Measurements from ENCODE around the gene FBXL19.
A peak's percentile ranks its signal among the peaks of the same experiment; 100 is the strongest.

Gene FBXL19

DNA sequence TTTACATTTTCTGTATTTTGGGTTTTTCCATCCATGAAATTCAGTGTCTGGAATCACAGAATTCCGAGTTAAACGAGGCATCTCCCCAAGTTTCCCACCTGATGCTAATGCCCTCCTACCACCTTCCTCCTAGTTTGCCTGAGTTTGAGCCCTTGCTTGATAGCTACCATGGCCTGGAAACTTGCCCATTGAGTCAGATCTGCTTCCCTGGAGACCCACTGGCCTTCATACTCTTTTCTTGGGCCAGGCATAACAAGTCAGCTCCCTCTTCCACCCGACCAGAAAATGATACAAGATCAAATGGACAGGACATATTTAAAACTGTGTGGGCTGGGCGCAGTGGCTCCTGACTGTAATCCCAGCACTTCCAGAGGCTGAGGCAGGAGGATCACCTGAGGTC is 44.4 kb downstream of the FBXL19 start:
- no peak for DNase-seq

DNA sequence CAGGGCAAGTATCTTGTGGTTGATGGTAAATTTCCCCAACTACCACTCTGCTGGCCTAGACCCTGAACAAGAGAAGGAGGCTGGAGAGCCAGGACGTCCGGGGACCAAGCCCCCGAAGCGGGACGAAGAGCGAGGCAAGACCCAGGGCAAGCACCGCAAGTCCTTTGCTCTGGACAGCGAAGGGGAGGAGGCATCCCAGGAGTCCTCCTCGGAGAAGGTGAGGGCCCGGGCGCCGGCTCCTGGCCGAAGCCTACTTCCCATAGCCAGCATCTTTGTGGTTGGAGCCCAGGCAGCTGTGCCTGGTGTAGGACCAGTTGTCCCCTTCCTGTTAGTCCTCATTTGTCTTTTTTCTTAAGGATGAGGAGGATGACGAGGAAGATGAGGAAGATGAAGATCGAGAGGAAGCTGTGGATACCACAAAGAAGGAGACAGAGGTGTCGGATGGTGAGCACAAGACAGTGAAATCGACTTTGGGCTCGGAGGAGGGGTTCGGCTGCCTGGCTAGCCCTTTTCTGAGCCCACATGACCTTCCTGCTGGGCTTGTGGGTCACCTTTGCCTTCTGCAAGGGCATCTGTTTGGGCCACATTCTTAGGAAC is 46.0 kb downstream of the FBXL19 start:
- no peak for DNase-seq

DNA sequence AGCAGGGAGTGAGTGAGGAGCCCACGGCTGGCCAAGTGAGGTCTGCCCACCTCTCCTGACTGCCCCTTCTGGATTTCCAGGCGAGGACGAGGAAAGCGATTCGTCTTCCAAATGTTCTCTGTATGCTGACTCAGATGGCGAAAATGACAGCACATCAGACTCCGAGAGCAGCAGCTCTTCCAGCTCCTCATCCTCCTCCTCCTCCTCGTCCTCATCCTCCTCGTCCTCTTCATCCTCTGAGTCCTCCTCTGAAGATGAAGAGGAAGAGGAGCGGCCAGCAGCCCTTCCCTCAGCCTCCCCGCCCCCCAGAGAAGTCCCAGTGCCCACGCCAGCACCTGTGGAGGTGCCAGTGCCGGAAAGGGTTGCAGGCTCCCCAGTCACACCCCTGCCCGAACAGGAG is 47.9 kb downstream of the FBXL19 start:
- DNase-seq: no peak

DNA sequence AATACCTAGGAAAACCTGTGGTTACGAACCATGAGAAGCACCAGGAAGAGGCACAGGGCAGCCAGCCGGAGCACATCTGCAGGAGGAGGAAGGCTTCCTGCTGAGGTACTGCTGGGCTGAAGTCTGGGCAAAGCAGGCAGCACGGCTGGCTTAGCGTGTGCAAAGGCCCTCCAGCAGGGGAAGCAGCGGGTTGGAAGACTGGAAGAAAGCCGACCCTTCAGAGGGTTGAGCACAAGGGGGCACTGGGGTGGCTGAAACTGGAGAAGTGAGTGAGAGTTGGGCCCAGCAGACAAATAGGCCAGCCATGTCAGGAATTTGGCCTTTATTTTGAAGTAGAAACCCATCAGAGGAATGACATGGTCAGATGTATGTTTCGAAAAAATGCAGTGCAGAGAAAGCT is 49.5 kb downstream of the FBXL19 start:
- no peak for DNase-seq

DNA sequence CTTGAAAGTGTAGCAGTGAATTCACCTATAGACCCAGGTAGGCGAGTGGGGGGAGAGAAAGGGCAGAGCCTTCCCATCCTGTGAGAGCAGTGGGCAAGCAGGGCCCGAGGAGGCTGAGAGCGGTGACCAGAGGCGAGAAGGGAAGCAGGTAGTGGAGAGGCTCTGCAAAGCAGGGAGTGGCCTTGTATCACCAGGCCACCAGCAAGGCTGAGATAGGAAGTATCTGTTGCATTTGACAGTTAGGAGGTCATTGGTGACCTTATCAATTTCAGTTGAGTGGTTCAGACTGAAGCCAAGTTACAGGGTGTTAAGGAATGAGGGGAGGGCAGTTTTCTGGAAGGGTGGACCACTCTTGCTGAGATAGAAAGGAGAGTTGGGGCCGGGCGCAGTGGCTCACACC is 51.0 kb downstream of the FBXL19 start:
- DNase-seq: no peak

DNA sequence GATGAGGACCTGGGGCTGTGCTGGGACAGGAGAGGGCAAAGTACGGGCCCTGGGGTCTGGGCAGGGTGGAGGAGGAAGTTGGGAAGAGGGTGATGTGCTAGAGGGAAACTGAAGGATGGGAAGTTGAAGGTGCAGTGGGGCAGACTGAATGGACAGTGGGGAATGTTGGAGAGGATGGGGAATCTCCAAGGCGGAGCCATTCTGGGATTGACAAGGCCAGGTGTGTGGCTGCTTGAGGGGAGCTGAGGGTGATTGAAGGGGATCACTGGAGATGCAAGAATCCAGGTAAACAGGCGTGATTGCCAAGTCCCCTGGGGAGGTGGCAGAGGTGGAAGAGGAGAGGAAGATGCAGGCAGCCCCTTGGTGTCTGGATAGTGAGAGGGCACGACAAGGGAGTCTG is 53.1 kb downstream of the FBXL19 start:
- DNase-seq: no peak

DNA sequence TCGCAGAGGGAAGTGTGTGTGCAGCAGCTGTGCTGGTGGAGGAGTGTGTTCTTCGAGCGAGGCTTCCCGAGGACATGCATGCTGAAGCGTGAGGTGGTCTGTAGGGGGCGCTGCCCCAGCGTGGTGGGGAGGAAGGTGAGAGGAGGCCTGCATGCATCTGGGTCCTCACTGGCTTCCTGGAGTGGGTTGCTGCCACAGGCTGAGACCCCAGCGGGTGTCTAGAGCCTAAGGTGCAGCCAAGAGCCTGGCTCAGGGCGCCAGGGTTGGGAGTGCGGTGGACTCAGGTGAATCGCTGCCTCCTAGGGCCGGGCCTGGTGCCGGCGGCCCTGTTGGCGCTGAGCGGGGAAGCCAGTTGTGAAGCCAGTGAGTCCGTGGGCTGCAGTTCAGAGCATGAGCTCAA is 54.1 kb downstream of the FBXL19 start:
- DNase-seq: no peak

DNA sequence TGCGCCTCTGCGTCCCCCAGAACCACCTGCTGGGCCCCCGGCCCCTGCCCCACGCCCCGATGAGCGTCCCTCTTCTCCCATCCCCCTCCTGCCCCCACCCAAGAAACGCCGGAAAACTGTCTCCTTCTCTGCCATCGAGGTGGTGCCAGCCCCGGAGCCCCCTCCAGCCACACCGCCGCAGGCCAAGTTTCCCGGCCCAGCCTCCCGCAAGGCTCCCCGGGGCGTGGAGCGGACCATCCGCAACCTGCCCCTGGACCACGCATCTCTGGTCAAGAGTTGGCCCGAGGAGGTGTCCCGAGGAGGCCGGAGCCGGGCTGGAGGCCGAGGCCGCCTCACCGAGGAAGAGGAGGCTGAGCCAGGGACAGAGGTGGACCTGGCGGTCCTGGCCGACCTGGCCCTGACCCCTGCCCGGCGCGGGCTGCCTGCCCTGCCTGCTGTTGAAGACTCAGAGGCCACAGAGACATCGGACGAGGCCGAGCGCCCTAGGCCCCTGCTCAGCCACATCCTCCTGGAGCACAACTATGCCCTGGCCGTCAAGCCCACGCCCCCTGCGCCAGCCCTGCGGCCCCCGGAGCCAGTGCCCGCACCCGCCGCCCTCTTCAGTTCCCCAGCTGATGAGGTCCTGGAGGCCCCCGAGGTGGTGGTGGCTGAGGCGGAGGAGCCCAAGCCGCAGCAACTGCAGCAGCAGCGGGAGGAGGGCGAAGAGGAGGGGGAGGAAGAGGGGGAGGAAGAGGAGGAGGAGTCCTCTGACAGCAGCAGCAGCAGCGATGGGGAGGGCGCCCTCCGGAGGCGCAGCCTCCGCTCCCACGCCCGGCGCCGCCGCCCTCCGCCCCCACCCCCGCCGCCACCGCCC is 56.0 kb downstream of the FBXL19 start:
- DNase-seq: no peak

DNA sequence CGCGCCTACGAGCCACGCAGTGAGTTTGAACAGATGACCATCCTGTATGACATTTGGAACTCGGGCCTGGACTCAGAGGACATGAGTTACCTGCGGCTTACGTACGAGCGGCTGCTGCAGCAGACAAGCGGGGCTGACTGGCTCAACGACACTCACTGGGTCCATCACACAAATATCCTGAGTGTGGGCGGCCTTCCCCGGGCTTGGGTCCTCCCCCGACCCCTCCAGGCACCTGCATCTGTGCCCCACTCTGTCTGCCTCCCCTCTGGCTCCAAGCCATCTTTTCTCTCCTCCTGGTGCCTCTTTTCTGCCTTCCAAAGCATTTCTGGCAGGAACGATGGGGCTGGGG is 56.6 kb downstream of the FBXL19 start:
- DNase-seq: no peak

DNA sequence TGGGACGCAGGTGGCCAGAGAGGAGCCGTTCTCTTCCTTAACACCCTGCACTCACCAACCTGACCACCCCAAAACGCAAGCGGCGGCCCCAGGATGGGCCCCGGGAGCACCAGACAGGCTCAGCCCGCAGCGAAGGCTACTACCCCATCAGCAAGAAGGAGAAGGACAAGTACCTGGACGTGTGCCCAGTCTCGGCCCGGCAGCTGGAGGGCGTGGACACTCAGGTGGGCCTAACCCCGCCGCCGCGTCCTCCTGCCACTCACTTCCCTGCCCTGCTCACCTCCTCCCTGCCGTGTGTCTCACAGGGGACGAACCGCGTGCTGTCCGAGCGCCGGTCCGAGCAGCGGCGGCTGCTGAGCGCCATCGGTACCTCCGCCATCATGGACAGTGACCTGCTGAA is 57.1 kb downstream of the FBXL19 start:
- DNase-seq: no peak

DNA sequence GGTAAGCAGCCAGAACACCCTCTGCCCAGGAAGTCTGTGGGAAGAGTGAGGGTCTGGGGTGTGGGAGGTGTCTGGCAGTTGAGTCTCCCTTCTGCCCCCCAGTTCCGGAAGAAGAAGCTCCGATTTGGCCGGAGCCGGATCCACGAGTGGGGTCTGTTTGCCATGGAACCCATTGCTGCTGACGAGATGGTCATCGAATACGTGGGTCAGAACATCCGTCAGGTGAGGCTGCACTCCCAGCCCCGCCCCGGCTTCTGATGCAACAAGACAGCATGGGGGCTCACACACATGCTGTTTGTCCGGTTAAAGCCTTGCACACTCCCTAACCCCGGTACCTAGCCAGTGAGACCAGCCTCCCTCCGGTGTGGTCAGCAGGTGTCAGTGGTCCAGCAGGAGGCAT is 57.6 kb downstream of the FBXL19 start:
- no peak for DNase-seq

DNA sequence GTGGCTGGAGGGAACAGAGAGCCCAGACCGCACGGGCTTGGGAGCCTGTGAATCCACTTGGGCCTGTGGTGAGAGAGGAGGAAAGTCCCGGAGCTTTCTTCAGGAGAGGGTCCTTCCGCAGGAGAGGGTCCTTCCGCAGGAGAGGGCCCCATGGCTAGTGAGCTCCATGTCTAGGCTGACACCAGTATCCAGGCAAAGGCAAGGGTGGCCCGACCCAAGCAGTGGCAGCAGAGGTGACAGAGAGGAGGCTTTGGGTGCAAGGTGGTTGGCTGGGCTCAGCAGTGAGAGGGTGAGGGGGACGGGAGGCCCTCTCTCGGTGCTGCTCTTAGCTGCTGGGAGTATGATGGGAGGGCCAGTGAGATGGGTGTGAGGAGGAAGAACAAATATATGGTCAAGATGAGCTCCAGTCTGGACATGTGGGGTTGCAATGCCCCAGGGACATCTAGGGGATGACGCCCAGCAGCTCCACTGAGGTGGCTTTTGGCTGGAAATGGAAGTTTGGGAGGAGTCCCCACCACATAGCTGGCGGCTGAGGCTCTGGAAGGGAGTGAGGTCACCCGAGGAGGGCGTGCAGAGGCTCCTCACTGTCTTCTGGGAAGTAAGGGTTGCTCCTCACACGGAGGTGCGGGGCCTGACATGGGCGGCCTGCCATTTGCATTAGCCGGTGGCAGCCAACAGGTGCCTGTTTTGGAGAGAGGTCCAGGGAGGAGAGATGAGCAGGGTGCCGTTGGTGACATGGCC is 59.3 kb downstream of the FBXL19 start:
- peak; percentile 67 for DNase-seq

DNA sequence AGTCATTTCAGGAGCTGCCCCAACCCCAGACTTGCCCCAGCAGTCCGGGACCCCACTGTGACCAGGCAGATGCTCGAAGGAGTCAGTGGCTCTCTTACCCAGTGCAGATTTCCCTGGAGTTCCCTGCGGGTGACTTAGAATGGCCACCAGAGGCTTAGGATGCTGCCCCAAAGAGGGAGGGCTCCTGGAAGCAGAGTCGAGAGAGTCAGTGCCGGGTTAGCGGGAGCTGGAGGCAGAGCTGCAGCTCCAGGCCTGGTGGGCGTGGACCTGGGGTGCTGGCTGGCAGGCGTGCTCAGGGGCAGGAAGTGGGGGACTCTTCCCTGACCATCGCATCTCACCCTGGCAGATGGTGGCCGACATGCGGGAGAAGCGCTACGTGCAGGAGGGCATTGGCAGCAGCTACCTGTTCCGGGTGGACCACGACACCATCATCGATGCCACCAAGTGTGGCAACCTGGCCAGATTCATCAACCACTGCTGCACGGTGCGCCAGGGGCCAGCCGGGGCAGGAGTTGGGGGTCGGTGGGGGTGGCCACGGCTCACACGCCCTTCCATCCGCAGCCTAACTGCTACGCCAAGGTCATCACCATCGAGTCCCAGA is 60.0 kb downstream of the FBXL19 start:
- DNase-seq: no peak

DNA sequence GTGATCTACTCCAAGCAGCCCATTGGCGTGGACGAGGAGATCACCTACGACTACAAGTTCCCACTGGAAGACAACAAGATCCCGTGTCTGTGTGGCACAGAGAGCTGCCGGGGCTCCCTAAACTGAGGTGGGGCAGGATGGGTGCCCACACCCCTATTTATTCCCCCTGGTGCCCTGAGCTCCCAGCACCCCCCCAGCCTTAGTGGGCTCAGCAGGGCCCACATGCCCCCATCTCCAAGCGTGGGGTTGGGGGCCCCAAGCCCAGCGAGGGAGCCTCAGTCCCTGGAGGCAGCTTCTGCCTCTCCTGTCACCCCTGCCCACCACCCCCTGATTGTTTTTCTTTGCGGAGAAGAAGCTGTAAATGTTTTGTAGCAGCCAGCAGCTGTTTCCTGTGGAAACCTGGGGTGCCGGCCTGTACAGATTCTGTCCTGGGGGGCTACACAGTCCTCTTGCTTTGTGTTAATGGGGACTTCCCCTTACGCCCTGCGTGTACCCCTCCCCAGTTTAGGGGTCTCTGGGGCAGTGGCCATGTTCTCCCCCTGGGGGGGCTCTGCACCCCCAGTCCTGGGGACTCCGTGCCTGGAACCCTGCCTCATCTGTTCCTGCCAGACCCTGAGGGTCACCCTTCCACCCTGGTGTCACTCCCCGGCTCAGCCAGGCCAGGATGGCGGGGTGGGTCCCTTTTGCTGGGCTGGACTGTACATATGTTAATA is 60.7 kb downstream of the FBXL19 start:
- DNase-seq: no peak

DNA sequence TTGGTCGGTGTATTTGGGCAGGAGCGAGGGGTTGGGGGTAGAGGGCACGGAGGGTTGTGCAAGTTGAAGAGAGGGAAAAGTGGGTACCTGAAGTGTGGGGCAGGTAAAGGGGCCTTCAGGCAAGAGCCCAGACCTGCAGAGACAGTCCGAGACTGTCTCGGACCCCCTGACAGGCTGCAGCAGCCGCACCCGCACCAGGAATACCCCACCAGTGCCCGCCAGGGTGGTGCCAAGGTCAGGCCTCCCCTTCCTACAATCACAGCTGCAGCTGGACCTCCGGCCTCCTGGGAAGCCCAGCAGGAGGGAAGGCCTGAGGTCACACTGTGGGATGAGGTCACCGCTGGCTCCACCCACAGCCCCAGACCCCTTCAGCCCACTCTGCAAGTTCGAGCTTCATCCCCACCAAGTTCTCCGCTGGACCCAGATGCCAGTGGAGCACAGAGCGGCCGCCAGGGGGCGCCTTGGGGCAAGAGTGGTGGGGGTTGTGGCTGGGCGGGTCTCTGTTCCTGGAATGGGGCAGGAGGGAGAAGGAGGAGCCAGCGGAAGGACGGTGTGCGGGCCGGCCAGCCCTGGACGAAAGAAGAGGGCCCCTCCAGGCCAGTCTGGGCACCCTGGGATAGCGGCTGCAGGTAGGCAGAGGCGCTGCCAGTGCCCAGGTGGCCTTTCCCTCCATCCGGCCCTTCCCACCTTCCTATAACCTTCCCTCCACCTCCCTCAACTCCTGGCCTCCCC is 61.5 kb downstream of the FBXL19 start, which contains the start of gene HSD3B7:
HSD3B7 (plus strand) TSS at position 539 of the 732 bp plus-strand sequence. CDS start 452 bp downstream, outside the sequence.
- peak; percentile 93 for DNase-seq

DNA sequence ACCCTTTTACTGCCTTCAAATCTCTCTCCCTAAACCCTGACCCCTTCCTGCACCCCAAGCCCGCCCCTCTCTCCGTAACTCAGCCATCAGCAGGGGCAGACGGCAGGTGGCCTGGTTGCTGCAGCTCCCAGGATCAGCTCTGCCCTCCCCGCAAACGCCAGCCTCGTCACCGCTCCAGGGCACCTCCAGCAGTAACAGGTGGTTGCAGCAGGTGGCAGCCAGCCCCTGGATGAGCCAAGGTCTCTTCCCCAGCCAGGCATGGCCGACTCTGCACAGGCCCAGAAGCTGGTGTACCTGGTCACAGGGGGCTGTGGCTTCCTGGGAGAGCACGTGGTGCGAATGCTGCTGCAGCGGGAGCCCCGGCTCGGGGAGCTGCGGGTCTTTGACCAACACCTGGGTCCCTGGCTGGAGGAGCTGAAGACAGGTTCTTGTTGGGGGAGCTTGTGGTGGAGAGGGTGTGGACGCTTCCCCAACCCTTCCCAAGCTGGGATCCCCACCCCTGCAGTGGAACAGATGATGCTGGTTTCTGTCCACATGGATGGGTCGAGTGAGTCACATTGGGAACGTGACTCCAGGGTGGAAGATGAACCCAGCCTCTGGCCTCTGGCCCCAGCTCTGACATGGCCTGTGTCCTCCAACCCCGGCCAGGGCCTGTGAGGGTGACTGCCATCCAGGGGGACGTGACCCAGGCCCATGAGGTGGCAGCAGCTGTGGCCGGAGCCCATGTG is 62.2 kb downstream of the FBXL19 start:
- peak; percentile 48 for DNase-seq

DNA sequence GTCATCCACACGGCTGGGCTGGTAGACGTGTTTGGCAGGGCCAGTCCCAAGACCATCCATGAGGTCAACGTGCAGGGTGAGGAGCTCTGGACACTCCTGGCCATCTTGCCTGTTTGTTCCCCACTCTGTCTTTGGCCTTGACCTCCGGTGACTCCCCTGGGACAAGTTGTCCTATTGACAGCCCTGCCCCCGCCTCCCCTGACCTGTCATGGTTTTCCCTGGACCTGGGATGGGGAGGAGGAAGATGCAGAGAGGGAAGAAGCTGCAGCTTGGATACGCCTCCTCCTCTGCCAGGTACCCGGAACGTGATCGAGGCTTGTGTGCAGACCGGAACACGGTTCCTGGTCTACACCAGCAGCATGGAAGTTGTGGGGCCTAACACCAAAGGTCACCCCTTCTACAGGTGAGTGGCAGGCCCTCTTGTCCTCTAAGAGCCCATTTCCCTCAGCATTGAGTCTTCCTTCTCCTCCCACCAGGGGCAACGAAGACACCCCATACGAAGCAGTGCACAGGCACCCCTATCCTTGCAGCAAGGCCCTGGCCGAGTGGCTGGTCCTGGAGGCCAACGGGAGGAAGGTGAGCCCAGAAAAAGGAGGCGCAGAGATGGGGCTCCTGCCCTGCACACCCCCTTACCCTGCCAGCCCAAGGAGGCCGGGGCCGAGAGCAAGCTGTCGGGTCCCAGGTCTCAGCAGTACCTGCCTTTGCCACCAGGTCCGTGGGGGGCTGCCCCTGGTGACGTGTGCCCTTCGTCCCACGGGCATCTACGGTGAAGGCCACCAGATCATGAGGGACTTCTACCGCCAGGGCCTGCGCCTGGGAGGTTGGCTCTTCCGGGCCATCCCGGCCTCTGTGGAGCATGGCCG is 63.0 kb downstream of the FBXL19 start:
- no peak for DNase-seq

DNA sequence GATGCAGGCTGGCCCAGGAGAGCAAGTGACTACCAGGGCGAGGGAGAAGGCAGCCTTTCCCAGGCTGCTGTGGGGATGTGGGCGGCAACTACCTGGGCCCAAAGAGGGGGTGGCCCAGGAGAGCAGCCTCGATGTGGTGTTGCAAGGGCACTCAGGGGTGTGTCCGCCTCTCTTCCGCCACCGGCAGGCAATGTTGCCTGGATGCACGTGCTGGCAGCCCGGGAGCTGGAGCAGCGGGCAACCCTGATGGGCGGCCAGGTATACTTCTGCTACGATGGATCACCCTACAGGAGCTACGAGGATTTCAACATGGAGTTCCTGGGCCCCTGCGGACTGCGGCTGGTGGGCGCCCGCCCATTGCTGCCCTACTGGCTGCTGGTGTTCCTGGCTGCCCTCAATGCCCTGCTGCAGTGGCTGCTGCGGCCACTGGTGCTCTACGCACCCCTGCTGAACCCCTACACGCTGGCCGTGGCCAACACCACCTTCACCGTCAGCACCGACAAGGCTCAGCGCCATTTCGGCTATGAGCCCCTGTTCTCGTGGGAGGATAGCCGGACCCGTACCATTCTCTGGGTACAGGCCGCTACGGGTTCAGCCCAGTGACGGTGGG is 64.3 kb downstream of the FBXL19 start:
- DNase-seq: no peak

DNA sequence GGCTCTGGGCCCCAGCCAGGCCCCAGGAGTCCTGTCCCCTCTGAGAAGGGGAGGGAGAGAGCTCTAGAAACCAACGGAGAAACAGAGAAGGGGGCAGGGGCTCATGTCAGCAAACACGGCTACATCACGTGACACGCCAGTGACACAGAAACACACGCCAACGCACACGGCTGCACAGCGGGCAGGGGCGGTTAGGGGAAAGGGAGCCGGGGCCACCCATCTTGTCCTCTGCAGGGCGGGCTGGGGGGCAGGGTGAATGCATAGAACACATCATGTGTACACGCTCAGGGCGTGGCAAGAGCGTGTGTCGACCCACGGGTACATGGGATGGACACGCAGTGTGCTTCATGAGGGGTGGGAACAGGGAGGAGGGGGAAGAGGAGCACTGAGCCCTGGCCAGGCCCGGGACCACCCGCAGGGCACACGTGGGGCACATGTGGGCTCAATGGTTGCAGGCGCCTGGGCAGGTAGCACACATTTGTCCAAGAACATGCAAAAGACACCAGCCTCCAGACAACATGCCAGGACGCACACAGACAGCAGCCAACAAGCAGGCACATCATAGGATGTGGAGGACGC is 66.2 kb downstream of the FBXL19 start:
- DNase-seq: no peak

DNA sequence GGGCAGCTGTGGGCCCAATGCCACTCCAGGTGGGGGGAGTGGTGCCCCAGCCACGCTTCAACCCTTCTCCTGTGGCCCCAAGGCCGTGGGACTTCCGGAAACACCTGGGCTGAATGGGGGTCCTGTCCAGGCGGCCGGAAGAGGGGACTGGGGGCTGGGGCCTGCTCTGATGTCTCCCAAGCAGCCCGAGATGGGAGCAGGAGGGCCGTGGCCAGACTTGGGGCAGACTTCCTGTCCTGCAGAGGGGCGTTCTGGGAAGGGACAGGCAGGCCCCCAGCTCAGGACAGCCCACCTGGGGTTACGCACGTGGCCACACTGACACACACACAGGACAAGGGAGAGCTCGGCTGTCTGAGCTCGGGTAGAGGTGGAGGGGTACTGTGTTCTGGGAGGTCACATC is 66.7 kb downstream of the FBXL19 start:
- DNase-seq: no peak

Measured in femur (tissue), 1 donor.